H1 (cell line): ENCODE data around the gene ZNRF3. TPM values are rescaled to one million over a fixed set of nuclear protein-coding genes. Genes with fewer than 3 reads are reported as not detected.

Source experiments
- CTCF ChIA-PET: fragments of 300-600 bp; sonication (Branson Sonifier 250); formaldehyde crosslinking; loops from one replicate; lab custom pipeline; 2021; ENCODE audit not compliant: partially characterized antibody; lab: Charles Lee
- POLR2A ChIA-PET: fragments of 300-600 bp; sonication (Branson Sonifier 250); formaldehyde crosslinking; loops from one replicate; lab custom pipeline; 2021; ENCODE audit warnings: inconsistent platforms; ENCODE audit not compliant: partially characterized antibody; lab: Charles Lee
- DNase-seq, 2 experiments: peaks; one replicate each; pipeline versions ENCODE4 v3.0.0 to v3.0.0-alpha.2; 2010 to 2022; ENCODE audit warnings: low spot score in 2 of 2, low read depth in 1 of 2, mixed read lengths in 1 of 2
- FAIRE-seq: peaks from 2 replicates; lab custom pipeline; 2011; peaks lifted over from hg19 to GRCh38; lab: Jason Lieb, UNC
- H2AFZ ChIP-seq: 2 replicates; pipeline ENCODE4 v1.8.1; 2012; ENCODE audit warnings: low read length, inconsistent platforms
- H2AK5ac ChIP-seq: 2 replicates; pipeline ENCODE4 v1.6.1; 2013; ENCODE audit warnings: low read depth, low read length
- H2BK120ac ChIP-seq: replicated peaks from 2 replicates; pipeline ENCODE3; 2013; ENCODE audit warnings: low read depth, low read length, inconsistent platforms
- H2BK12ac ChIP-seq: 2 replicates; pipeline ENCODE4 v1.6.1; 2013; ENCODE audit warnings: low read depth, low read length
- H2BK15ac ChIP-seq: 2 replicates; pipeline ENCODE4 v1.6.1; 2013; ENCODE audit warnings: low read length
- H2BK20ac ChIP-seq: 2 replicates; pipeline ENCODE4 v1.6.1; 2013; ENCODE audit warnings: low read length
- H2BK5ac ChIP-seq: 2 replicates; pipeline ENCODE4 v1.6.1; 2013; ENCODE audit warnings: low read depth, low read length
- H3K14ac ChIP-seq: 2 replicates; pipeline ENCODE4 v1.6.1; 2013; ENCODE audit warnings: inconsistent platforms; ENCODE audit not compliant: insufficient read length
- H3K18ac ChIP-seq: 2 replicates; pipeline ENCODE4 v1.6.1; 2013; ENCODE audit warnings: low read length; ENCODE audit errors: extremely low read depth
- H3K23ac ChIP-seq: 2 replicates; pipeline ENCODE4 v1.6.1; 2013; ENCODE audit warnings: inconsistent platforms; ENCODE audit not compliant: insufficient read length
- H3K23me2 ChIP-seq: 2 replicates; pipeline ENCODE4 v1.6.1; 2013; ENCODE audit warnings: low read depth, low read length
- H3K27ac ChIP-seq: 2 replicates; pipeline ENCODE4 v1.6.1; 2011; ENCODE audit warnings: low read depth, low read length, inconsistent platforms
- H3K27me3 ChIP-seq, 4 experiments: replicated peaks in 1 of 4; 1 replicate in 1 of 4; 2 replicates in 3 of 4; pipeline versions ENCODE4 v1.6.1 to v1.8.1; 2011 to 2013; ENCODE audit warnings: low read length in 3 of 4, mild to moderate bottlenecking in 3 of 4, inconsistent platforms in 2 of 4, mixed read lengths in 2 of 4, moderate library complexity in 1 of 4; ENCODE audit not compliant: control insufficient read depth in 3 of 4, insufficient read depth in 3 of 4; ENCODE audit errors: extremely low read depth in 1 of 4
- H3K36me3 ChIP-seq, 4 experiments: 2 replicates each; pipeline versions ENCODE4 v1.6.1 to v1.8.1; 2011 to 2013; ENCODE audit warnings: mild to moderate bottlenecking in 4 of 4, low read length in 3 of 4, moderate library complexity in 2 of 4, control low read depth in 1 of 4, inconsistent platforms in 1 of 4; ENCODE audit not compliant: insufficient read depth in 4 of 4, control insufficient read depth in 2 of 4
- H3K4ac ChIP-seq: replicated peaks from 2 replicates; pipeline ENCODE3; 2013; ENCODE audit warnings: low read length, low read depth, mixed read lengths, inconsistent platforms; ENCODE audit not compliant: insufficient read length
- H3K4me1 ChIP-seq, 4 experiments: replicated peaks in 1 of 4; 1 replicate in 1 of 4; 2 replicates in 3 of 4; pipeline versions ENCODE4 v1.6.1 to v1.8.1; 2011 to 2013; ENCODE audit warnings: low read length in 3 of 4, inconsistent platforms in 2 of 4, mixed read lengths in 1 of 4; ENCODE audit not compliant: insufficient read depth in 4 of 4, control insufficient read depth in 3 of 4
- H3K4me2 ChIP-seq, 2 experiments: 2 replicates each; pipeline versions ENCODE4 v1.6.1 to v1.8.1; 2011 to 2013; ENCODE audit warnings: low read depth in 2 of 2, low read length in 2 of 2, control low read depth in 1 of 2, inconsistent platforms in 1 of 2, mild to moderate bottlenecking in 1 of 2; ENCODE audit not compliant: insufficient read depth in 1 of 2
- H3K4me3 ChIP-seq, 4 experiments: fragments of 200-600, 300-600 bp in 1 of 4; sonication (generic), shearing (Covaris generic), sonication (Bioruptor Twin) in 1 of 4; 2 replicates each; pipeline versions ENCODE4 v1.5.1 to v1.8.1; 2011 to 2016; ENCODE audit warnings: low read length in 4 of 4, low read depth in 3 of 4, control low read depth in 2 of 4, inconsistent platforms in 2 of 4, mild to moderate bottlenecking in 2 of 4, mixed read lengths in 1 of 4, moderate library complexity in 1 of 4; ENCODE audit not compliant: insufficient read depth in 2 of 4; ENCODE audit errors: extremely low read depth in 1 of 4
- H3K56ac ChIP-seq: replicated peaks from 2 replicates; pipeline ENCODE3; 2013; ENCODE audit warnings: low read depth, mild to moderate bottlenecking, mixed read lengths, low read length, inconsistent platforms; ENCODE audit not compliant: insufficient read length
- H3K79me1 ChIP-seq: 2 replicates; pipeline ENCODE4 v1.6.1; 2013; ENCODE audit warnings: low read depth, low read length, control low read depth
- H3K79me2 ChIP-seq, 2 experiments: 2 replicates each; pipeline versions ENCODE4 v1.6.1 to v1.8.1; 2012 to 2013; ENCODE audit warnings: low read length in 2 of 2, mild to moderate bottlenecking in 2 of 2, inconsistent platforms in 1 of 2; ENCODE audit not compliant: insufficient read depth in 2 of 2, control insufficient read depth in 1 of 2
- H3K9ac ChIP-seq, 4 experiments: replicated peaks in 1 of 4; 1 replicate in 1 of 4; 2 replicates in 3 of 4; pipeline versions ENCODE4 v1.6.1 to v1.8.1; 2011 to 2013; ENCODE audit warnings: low read depth in 3 of 4, low read length in 3 of 4, control low read depth in 2 of 4, mild to moderate bottlenecking in 2 of 4, moderate library complexity in 2 of 4, inconsistent platforms in 1 of 4; ENCODE audit errors: extremely low read depth in 1 of 4
- H3K9me3 ChIP-seq, 2 experiments: 2 replicates each; pipeline versions ENCODE4 v1.6.1 to v1.8.1; 2012 to 2013; ENCODE audit warnings: mild to moderate bottlenecking in 2 of 2, moderate library complexity in 2 of 2, control low read depth in 1 of 2, inconsistent platforms in 1 of 2, low read depth in 1 of 2, low read length in 1 of 2, mixed read lengths in 1 of 2; ENCODE audit not compliant: insufficient read depth in 2 of 2
- H4K20me1 ChIP-seq, 2 experiments: replicated peaks in 1 of 2; 2 replicates each; pipeline versions ENCODE3 to v1.8.1; 2011 to 2013; ENCODE audit warnings: inconsistent platforms in 2 of 2, low read length in 2 of 2, mild to moderate bottlenecking in 1 of 2; ENCODE audit not compliant: insufficient read depth in 2 of 2, control insufficient read depth in 1 of 2
- H4K5ac ChIP-seq: 2 replicates; pipeline ENCODE4 v1.6.1; 2013; ENCODE audit warnings: low read length, low read depth, mixed read lengths, inconsistent platforms; ENCODE audit not compliant: insufficient read length
- H4K8ac ChIP-seq: 2 replicates; pipeline ENCODE4 v1.8.0; 2013; ENCODE audit warnings: mild to moderate bottlenecking, moderate library complexity, low read length, inconsistent platforms; ENCODE audit not compliant: insufficient read depth; ENCODE audit errors: extremely low read depth
- H4K91ac ChIP-seq: replicated peaks from 2 replicates; pipeline ENCODE3; 2013; ENCODE audit warnings: low read length, mixed read lengths, inconsistent platforms; ENCODE audit not compliant: insufficient read length
- BRCA1 ChIP-seq: IDR thresholded peaks from 2 replicates; pipeline ENCODE4 v1.6.1; 2012; ENCODE audit warnings: low read depth, low read length, improper control_type of control experiment
- CBX5 ChIP-seq: fragments of 300-800, 300-1000 bp; sonication (generic); IDR thresholded peaks from 2 replicates; pipeline ENCODE4 v1.7.1; 2016; ENCODE audit warnings: antibody characterized with exemption, low read length, low read depth
- CBX8 ChIP-seq: fragments of 300-800, 300-1000 bp; sonication (generic); IDR thresholded peaks from 2 replicates; pipeline ENCODE4 v1.7.1; 2016; ENCODE audit warnings: low read depth, low read length, borderline replicate concordance
- CTBP2 ChIP-seq: IDR thresholded peaks from 2 replicates; pipeline ENCODE4 v1.7.0; 2011; ENCODE audit warnings: borderline replicate concordance, mild to moderate bottlenecking, moderate library complexity, mixed read lengths, low read length; ENCODE audit not compliant: insufficient read depth, insufficient read length
- GABPA ChIP-seq: IDR thresholded peaks from 2 replicates; pipeline ENCODE4 v1.6.1; 2011; ENCODE audit warnings: mild to moderate bottlenecking, low read length, moderate library complexity, borderline replicate concordance; ENCODE audit not compliant: insufficient read depth
- HDAC6 ChIP-seq: IDR thresholded peaks from one replicate; pipeline ENCODE4 v1.7.1; 2012; ENCODE audit warnings: low read depth, mild to moderate bottlenecking, inconsistent platforms, low read length, moderate library complexity
- KDM1A ChIP-seq: fragments of 200-600, 300-600 bp; sonication (generic); IDR thresholded peaks from 2 replicates; pipeline ENCODE4 v1.7.1; 2016; ENCODE audit warnings: mild to moderate bottlenecking, low read length, borderline replicate concordance
- NRF1 ChIP-seq: IDR thresholded peaks from 2 replicates; pipeline ENCODE4 v1.6.1; 2011; ENCODE audit warnings: mild to moderate bottlenecking, low read depth, low read length, improper control_type of control experiment
- RFX5 ChIP-seq: IDR thresholded peaks from 2 replicates; pipeline ENCODE4 v1.6.1; 2011; ENCODE audit warnings: low read depth, low read length, improper control_type of control experiment, borderline replicate concordance
- RNF2 ChIP-seq: fragments of 200-900, 300-1000 bp; sonication (generic); IDR thresholded peaks from 2 replicates; pipeline ENCODE4 v1.7.1; 2016; ENCODE audit warnings: borderline replicate concordance, low read depth, mild to moderate bottlenecking, antibody characterized with exemption, low read length; ENCODE audit not compliant: poor library complexity, severe bottlenecking; ENCODE audit errors: missing control alignments
- SP2 ChIP-seq: IDR thresholded peaks from 2 replicates; pipeline ENCODE4 v1.6.1; 2012; ENCODE audit warnings: mild to moderate bottlenecking, low read length, inconsistent platforms
- TAF1 ChIP-seq: IDR thresholded peaks from 2 replicates; pipeline ENCODE4 v1.6.1; 2011; ENCODE audit warnings: mild to moderate bottlenecking, low read depth, low read length
- WGBS, 2 experiments: shearing (Covaris generic) in 1 of 2; methylation state at CpG; one replicate each; pipeline versions ENCODE4 v1.1.6 to v1.1.7; 2013 to 2015; ENCODE audit warnings: low lambda C conversion rate in 2 of 2, mixed read lengths in 2 of 2, inconsistent platforms in 1 of 2, low coverage in 1 of 2, missing lambda C conversion rate in 1 of 2; ENCODE audit not compliant: insufficient replicate concordance in 2 of 2, insufficient coverage in 1 of 2, insufficient read length in 1 of 2; ENCODE audit errors: extremely low coverage in 1 of 2, missing lambda C conversion rate in 1 of 2; 5-methylcytosine and 5-hydroxymethylcytosine counted together
- polyA plus RNA-seq, 7 experiments: library from polyadenylated mRNA; depleted of rRNA in 3 of 7; stranded (reverse) in 5 of 7; unstranded in 2 of 7; fragments of >200 nt in 5 of 7; fragments of 200-250 nt in 2 of 7; gene quantifications; 1 replicate in 5 of 7; 2 replicates in 1 of 7; 4 replicates in 1 of 7; pipeline versions ENCODE4 v1.2.1 to v1.2.3, GENCODE V29; 2011 to 2013; ENCODE audit warnings: missing spikeins in 2 of 7, mixed read lengths in 2 of 7
- total RNA-seq: library from RNA; stranded (reverse); fragmentation: NEBNext Ultra II Directional; extraction: Animal tissue kit (Norgen Biotek cat#: 25700); gene quantifications from 2 replicates; pipeline ENCODE4 v1.2.1, GENCODE V29; 2021
- TF ChIP-seq, protein P1 (sequence below): IDR thresholded peaks from 2 replicates; pipeline ENCODE4 v1.6.1; 2012; ENCODE audit warnings: inconsistent platforms

ZNRF3 gene
- total and polyA plus RNA-seq, 2 of the 8 experiments (the other 6 are each of a cell fraction or from before 2014, with no cell fraction given), result 14.1 to 21.7 TPM

DNA sequence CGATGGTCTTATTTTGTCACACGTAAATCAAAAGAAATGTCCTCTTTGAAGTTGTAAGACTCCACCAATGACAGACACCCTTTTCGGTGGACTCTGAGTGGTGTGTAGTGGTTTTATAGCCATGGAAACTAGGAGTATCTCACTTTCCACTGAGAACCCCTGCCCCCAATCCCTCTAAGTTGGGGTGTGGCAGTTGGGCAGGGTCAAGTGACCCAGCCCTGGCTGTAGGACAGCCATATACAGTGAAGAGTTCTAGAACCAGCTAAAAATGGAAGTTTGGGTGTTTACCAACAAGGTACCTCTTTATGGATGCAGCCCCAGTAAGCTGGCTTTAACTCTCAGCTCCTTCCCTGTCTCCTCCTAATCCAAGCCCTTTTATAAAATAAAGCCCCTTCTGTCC is 173.1 kb downstream of the ZNRF3 start:
- Histone ChIP-seq H2BK120ac (no peak overlapping the region), H3K18ac (no peak overlapping the region; the same call in 1 of the 2 replicates), H3K27me3 (no peaks in the 10 kb centered on the region), H4K5ac (no peak overlapping the region), H3K9me3 (no peaks in the 10 kb centered on the region), H3K14ac (no peak overlapping the region), H4K20me1 (no peaks in the 10 kb centered on the region), H3K4me1 (peaks cover 0 to 27% (median 18%) of the 10 kb centered on the region in 4 experiments; a peak in 6 of 7 replicates), H3K23ac (no peak overlapping the region), H2BK20ac (no peak overlapping the region), H3K36me3 (no peaks in the 10 kb centered on the region), H3K27ac (no peak overlapping the region), H2BK15ac (no peak overlapping the region), H3K56ac (no peak overlapping the region), H3K4me3 (no peak overlapping the region), H4K91ac (no peak overlapping the region), H2AFZ (no peak overlapping the region), H2AK5ac (no peak overlapping the region), H2BK5ac (no peak overlapping the region), H3K79me2 (no peaks in the 10 kb centered on the region), H2BK12ac (no peak overlapping the region), H3K4ac (no peak overlapping the region), H3K23me2 (no peaks in the 10 kb centered on the region), H3K79me1 (no peaks in the 10 kb centered on the region), H4K8ac (no peak overlapping the region), H3K4me2 (no peak overlapping the region), H3K9ac (no peak overlapping the region)
- ChIA-PET CTCF (interaction anchor here (0.7 to 1.7 kb wide), 2 partner anchors 9 to 19 kb away, joined by 4 to 6 read pairs; no protein-coding TSS in a partner anchor), POLR2A (interaction anchor here (1.9 to 2.1 kb wide), 2 partner anchors 9 to 11 kb away, joined by 6 to 7 read pairs; no protein-coding TSS in a partner anchor)
- 91% methylated on average over 3 of the region's 3 CpGs; no CpG with 5 or more reads in 1 of the 2 experiments for WGBS, 2 experiments
- DNase-seq, result no peak
- FAIRE-seq, result no peak
- TF ChIP-seq RNF2 (no peak), CBX5 (no peak), BRCA1 (no peak), SP2 (no peak), RFX5 (no peak), TAF1 (no peak), KDM1A (no peak), HDAC6 (no peak), CTBP2 (no peak), NRF1 (no peak), CBX8 (no peak), GABPA (no peak)
- TF ChIP-seq, protein P1, sequence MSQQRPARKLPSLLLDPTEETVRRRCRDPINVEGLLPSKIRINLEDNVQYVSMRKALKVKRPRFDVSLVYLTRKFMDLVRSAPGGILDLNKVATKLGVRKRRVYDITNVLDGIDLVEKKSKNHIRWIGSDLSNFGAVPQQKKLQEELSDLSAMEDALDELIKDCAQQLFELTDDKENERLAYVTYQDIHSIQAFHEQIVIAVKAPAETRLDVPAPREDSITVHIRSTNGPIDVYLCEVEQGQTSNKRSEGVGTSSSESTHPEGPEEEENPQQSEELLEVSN, result no peak
